Stimulated activated CD4-positive, alpha-beta T cell treated with anti-CD3 and anti-CD28 coated beads, Interleukin-12 subunit alpha, Interleukin-12 subunit beta, amount 100 ng/mL, for 24 hours (primary cell): ENCODE results near the gene CNN3.
A peak's percentile ranks its signal among the peaks of the same experiment; 100 is the strongest.

Source experiments
- DNase-seq, 2 experiments: peaks; one replicate each; pipeline ENCODE4 v3.0.0-alpha.2; 2020; ENCODE audit warnings: low read depth in 2 of 2

The CNN3 gene

DNA sequence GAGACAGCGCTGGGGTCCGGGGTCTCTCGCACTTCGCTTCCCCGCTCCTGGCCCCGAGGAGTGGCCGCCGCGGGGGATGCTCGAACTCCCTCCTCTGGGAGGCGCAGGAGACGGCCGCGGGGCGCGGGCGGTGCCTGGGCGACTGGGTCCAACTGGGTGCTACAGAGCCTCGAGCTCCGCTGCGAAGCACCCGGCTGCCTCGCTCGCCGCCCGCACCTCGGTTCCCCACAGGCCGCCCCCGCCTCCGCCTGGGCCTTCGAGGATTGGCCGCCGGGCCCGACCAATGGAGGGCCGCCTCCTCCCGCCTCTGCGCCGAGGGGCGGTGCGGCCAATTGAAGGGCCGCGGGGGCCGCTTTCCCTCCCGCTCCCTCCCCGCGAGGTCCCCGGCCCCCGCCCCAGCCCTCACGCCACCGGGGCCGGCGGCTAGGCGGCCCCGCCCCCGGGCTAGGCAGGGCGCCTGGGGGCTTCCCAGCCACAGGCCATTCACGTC lies at the start of gene CNN3:
Gene CNN3 (minus strand): TSS at position 196 of the 490 bp plus-strand sequence. CDS start 216 bp downstream, outside the sequence.
- DNase-seq, result peak; percentile 22 to 55

DNA sequence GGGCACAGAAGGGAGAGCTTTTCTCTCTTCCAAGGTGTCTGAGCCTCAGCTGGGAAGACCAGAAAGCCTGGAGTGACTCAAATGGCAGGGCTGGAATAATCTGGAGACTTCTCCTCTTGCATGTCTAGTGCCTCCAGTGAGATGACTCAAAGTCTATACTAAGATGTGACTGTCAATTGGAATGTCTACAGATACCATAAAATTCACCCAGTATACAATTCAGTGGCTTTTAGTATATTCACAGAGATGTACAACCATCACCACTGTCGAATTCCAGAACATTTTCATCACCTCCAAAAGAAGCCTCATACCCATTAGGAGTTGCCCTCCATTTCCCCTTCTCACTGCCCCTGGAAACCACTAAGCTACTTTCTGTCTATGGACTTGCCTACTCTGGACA lies 47.9 kb upstream of the CNN3 start:
- no peak for DNase-seq

DNA sequence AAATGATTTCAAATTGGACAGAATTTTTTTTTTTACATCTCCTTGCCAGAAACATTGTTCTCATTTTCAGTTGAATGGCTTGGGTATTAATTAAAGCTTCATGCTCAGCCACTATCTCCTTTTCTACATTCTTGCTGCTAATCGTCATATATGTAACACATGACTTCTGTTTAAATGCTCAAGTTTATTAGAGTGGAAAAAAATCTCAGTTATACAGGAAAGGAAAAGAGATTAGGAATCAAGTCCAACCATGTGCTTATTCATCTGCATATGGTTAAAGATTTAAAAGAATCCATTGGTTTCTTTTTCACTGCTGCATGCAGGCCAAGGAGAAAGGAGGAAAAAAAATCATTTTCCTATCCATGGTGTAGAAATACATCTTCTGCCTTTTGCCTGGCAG lies 47.3 kb upstream of the CNN3 start:
- no peak for DNase-seq

DNA sequence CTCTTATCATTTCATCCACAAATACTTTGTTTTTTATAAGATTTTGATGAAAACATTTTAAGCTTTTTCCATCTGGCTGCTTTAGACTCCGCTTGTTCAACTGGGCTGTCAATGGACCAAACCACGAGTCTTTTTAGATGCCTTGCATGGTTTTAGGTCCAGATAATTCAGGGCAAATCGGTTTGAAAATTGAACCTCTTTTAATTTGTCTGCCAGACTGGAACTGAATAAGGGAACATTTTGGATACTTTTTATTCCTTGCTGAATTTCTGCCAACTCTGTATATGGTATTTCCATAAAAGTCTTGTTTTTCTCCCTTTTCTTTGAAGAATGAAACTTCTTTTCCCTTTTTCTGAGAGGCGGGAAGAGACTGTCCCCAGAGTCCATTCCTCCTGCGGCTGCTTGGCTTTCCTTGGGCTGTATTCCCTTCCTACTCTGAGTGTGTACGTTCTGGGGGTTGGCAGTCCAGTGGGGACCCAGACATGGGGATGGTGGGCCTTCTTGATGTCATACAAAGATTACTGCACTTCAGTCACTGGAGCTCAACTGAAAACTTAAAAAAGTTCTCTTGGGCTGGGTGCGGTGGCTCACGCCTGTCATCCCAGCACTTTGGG lies 46.5 kb upstream of the CNN3 start:
- no peak for DNase-seq

DNA sequence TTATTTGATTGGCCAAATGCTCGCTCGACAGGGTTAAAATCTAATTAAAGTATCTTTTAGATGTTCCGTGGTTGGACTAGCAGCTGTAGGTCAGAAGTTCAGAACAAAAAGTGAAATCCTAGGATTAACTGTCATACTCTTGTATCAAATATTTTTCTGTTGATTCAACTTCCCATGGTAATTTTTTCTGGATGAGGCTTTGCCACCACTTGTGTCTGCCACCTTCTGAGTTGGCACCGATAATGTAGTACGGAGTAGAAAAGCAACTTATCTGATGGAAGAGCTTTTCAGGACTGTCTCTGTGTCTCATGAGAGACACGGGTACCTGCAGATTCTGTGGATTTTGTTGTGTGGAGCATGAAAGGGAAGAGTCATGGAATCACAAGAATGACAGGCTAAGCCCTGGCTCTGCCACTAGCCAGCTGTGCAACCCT lies 44.6 kb upstream of the CNN3 start:
- no peak for DNase-seq

DNA sequence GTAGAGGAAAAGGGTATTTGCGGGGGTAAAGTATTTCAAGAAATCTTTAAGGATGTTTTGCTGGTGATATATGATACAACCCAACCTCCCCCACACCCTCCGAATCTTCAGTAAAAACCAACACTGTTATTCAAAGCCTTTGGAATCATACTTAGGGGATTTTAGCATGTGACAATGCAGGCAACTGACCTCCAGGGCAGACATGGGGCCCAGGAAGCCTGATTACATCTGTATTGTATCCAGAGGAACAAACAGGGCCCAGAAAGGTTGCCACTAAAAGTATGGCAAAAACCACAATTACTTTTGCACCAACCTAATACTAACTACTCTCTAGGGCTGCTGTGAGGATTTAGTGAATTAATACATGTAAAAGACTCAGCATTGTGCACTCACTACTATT lies 43.9 kb upstream of the CNN3 start:
- DNase-seq, result no peak

DNA sequence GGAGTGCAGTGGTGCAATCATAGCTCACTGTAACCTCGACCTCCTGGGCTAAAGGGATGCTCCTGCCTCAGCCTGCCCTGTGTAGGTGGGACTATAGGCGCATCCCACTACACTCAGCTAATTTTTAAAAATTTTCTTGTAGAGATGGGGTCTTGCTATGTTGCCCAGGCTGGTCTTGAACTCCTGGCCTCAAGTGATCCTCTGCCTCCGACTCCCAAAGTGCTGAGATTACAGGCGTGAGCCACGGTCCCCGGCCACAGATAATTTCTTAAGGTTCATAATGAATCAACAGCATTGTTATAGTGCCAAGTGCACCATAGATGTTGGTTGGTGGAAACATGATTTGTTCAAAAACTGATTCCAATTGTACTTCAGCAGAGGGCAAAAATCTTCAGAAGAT lies 42.2 kb upstream of the CNN3 start:
- no peak for DNase-seq

DNA sequence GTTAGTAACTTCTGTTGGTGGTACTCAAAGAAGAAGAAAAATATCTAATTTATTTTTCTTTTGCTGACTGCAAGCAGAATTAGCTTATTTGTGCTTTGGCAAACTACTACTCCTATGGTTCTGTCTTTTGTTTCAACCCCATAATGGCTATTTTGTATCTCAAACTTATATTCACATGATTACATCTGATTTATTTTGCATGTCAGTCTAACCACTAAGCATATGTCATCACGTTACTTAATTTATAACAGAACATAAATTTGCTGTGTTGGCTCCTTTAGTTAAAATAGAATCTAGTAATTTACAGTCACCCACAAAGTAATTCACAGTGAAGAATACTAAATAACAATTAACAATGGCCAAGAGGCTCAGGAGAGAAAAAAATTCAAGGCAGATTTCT lies 39.1 kb upstream of the CNN3 start:
- no peak for DNase-seq

DNA sequence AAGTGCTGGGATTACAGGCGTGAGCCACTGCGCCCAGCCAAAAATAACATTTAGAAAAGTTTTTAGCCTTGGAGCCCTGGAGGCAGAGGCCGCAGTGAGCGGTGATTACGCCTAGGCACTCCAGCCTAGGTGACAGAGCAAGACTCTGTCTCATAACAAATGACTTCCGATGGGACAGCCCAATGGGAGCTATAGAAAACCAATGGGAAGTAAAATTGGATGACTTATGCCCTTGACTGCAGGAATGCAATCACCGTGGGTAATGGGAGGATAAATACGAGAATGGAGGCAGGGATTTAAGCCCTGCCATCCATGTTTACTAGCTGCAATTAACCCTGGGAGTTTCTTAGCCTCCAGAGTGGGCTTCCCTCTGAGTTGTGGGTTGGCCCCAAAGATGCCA lies 37.0 kb upstream of the CNN3 start:
- DNase-seq, result no peak

DNA sequence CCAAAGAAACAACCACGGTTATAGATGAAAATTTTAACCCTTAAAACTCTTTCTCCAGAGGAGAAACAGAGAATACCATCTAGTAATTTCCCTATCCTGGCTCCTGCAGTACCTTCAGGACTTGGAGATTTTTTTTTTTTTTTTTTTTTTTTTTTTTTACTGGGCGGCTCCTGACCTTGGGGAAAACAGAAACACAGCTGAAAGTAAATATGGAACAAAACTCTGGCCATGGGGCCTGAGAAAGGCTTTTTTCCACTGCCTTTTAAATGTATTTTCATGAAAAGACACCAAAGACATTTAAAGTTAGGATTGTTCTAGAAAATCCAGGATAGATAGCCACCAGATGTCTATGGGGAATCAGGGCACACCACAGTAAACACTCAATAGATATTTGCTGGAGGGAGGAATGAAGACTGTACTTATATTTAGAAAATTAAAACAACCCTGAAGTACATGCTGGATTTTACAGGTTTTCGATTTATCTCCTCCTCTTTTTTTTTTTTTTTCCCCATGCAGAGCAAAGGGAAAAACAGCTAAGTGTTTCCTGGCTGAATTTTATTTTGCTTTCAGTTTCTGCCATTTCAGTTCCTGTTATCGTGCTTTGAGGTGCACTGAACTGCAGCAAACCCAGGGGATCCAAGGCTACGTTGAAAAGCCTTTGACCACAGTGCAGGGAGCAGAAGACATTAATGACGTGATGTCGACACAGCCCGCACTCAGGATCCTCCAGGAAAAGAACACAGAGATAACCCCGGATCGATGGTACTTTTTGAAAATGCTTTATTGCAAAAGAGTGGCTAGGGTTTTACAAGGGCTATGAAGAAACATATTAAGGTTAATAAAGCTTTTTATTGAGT lies 35.7 kb upstream of the CNN3 start:
- DNase-seq, result peak; percentile 2 to 4

DNA sequence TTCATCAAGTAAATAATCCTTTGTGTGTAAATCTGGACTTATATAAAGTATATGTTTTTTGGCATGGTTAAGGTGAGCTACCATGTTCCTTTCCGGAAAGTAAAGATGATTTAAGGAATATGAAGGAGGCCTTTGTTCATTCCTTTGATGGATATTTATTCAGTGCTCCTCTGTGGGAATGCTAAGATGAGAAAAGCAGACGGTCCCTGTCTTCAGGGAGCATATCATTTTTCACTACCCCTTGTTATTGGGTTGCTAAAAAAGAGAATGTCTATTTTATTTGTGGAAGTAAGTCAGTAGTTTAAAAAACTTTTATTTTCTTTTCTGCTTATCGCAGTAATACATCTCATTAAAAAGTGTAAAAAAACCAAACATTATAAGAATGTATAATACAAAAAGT lies 35.1 kb upstream of the CNN3 start:
- no peak for DNase-seq

DNA sequence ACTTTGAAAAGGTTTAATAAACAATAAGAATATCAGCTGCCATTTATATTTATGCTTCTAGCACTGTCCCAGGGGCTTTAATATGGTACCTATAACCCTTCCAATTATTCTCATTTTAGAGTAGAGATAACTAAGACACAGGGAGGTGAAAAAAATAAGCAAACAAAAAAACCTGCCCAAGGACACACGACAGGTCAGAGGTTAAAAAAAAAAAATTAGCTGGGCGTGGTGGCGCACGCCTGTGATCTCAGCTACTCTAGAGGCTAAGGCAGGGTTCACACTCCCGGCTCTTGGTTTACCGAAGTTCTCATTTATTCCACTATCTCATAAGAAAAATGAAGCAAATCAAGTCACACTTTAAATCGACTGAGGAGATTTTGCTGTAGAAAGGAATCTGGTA lies 34.7 kb upstream of the CNN3 start:
- no peak for DNase-seq

DNA sequence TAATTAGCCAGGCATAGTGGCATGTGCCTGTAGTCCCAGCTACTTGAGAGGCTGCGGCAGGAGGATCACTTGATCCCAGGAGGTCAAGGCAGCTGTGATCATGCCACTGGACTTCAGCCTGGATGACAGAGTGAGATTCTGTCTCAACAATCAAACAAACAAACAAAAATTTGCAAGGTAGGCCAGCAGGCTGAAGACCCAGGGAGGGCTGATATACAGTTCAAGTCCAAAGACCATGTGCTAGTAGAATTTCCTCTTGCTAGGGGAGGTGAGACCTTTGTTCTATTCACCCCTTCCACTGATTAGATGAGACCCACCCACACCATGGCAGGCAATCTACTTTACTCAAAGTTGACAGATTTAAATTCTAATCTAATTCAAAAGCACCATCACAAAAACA lies 31.2 kb upstream of the CNN3 start:
- no peak for DNase-seq

DNA sequence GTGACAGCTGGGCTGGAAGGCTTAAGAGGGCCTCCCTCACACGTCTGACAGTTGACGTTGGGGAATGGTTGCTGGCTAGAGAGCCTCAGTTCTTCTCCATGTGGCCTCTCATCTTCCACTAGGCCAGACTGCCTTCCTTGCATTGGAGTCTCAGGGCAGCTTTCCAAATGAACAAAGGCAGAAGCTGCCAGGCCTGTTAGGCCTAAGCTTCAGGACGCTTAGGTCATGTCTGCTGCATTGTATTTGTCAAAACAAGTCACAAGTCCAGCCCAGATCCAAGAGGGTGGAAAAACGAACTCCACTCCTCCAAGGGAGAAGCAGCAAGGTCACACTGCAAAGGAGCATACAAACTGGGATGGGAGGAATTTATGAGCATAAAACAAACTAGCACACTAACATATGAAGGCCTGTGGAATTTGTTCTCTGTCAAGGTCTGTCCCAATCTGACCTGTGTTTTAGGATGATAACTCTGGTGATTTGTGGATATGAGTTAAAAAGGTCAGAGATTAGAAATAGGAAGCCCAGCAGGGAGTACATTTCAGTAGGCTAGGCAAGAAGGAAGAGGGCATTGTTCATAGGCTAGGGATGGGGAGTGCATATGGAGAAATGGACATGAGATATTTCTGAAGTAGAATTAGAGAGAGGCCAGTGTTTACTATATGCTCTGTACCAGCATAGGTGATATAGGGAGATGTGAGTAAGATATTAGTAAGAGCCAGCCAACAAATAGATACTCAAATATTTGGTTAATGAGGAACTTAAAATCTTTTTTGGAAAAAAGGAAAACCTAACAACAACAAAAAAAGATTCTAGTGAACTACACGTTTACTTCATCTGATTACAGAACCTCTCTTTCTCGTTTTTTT lies 29.1 kb upstream of the CNN3 start:
- DNase-seq, result no peak

DNA sequence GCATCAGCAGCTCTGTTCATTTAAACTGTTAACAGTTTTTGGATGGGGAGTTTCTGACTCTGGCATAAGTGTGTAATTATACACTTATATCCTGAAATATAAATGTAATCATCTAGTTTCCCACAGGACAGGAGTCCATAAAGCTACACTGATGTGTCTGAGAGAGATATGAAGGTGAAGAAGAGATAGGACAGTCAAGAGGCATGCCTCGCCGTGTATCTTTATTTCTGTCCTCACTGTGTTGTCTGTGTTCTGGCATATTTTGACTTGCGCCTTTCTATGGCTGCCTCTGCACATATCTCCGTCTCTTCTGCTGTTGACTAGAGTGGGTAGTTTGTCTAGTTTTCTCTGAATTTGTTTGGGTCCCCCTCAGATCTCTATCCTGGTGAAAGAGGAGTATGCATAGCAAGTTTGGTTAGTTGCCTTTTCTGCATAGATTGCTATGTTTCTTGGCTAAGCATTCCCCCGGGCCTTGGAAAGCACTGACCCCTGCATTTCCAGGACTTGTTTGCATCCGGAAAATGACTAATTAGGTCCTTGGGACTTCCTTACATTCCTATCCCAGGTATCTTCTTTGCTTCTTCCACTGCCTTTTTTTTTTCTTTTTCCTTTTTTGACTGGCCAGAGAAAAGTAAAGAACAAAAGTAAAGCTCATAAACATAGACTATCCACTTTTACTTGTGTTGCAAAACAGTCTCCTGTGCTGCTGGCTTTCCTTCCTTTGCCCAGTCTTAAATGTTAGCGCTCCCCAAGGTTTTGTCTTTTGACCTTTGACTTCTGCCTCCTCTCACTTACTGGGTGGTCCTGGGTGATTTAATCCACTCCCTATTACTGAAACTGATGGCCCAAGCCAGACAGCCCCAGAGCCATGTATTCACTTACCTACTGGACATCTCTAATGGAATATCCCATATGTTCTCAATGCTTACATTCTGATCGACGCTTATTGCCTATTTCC lies 27.6 kb upstream of the CNN3 start:
- no peak for DNase-seq

DNA sequence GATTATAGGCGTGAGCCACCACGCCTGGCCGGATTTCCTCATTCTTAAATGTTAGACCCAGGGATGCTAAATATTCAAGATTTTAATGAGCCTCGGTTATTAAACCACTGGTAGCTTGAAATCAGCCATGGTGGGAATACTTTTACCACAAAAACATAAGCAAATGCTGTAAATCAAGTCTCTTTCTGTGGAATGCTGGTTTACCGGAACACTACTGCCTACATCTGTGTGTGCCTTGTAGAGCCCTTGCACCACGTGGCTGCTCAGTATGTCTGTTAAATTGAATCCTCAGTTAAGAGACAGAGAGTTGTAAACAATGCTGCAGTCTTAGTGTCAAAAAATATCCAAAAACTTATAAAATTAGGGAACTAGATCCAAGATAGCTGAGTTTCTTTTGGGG lies 26.8 kb upstream of the CNN3 start:
- no peak for DNase-seq

DNA sequence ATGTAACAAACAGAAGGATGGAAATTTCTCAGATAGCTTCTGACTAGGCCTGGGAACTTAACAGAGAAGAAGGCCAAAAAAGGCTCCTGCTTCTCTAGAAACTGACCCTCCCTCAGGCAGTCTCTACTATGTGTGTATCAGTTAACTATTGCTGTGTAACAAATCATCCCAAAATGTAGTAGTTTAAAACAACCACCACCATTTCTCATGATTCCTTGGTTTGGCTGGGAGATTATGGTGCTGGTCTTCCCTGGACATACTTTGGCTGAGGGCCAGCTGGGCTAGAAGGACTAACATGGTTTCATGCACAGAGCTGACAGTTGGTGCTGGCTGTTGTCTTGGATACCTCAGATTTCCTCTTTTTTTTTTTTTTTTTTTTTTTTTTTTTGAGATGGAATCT lies 26.2 kb upstream of the CNN3 start:
- no peak for DNase-seq

DNA sequence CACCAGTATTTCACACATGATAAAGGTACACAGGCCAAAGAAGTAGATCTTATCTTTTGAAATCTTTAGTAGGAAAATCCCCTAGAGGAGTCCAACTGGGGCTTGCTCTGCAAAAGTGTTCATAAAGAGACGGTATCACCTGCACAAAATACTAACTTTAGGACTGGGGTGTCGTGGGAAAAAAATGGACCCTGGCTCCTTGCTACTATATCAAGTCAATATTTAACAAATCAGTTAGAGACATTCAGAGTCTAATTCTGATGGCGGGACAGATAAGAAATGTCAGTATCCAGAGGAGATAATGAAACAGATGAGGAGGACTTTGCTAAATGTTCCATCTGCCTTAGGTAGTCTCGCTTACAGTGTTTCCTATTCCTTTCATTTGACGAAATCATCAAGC lies 25.6 kb upstream of the CNN3 start:
- DNase-seq, result no peak

DNA sequence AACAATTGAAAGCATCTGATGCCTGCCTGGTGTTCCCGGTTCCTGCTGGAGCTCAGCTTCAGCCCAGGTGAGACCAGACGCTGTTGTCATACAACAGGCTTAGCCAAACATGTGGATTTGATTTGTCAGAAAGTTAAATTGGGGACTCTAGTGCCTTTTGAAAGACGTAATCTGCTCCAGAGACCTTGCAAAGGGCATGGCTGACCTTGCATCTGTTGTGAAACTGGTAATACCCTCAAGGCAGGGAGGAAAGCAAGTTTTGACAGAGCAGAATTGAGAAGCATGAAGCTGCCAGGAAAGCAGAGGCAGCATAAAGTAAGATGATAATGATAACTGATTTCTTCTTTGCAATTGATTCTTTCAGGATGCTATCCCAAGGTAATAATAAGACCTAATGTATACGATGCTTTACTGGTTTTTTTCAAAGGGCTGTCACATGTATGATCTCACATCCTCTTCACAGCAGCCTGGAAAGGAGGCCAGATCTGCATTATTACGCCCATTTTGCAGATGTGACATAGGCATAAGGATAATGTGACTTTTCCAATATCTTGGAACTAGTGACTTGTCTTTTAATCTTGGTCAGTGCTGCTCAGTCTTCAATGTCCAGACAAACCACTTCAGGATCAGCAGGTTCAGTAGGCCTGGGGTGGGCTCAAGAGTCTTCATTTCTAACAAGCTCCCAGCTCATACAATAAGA lies 24.7 kb upstream of the CNN3 start:
- no peak for DNase-seq

DNA sequence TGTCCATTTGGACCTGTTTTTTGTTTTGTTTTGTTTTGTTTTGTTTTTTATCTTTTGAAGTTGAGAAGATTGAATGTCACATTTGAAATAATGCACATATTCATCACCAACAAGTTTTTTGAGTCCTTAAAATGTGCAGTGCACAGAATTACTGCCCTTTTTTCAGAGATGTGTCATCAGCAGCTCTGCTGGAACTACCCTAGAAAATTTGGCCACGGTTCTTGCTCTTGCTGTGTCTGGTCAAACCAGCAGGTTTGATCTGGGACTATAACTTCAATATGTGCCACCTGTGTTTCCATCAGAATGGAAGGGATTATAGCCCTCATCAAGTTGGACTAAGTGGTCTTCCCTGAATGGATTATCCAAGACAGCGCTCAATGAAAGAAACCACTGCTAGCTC lies 24.1 kb upstream of the CNN3 start:
- DNase-seq, result no peak
